Stimulated activated CD4-positive, alpha-beta T cell treated with anti-CD3 and anti-CD28 coated beads, Interleukin-1b, Interleukin-23, amount 100 ng/mL, for 1 hour (primary cell): ENCODE results near the gene AGPAT3.
"Not testable (repeated sequence)": the region's sequence is repeated elsewhere in the genome, so short reads cannot be mapped to it uniquely, and the experiment has no call there.

Experiments used
- DNase-seq, 2 donors: peaks; one replicate each; pipeline ENCODE4 v3.0.0-alpha.2; 2020; ENCODE audit warnings: low read depth in 2 of 2

The AGPAT3 gene

GRCh38 chr21:43882952-43883545 lies 18.0 kb downstream of the AGPAT3 start:
- no peak for DNase-seq

DNA sequence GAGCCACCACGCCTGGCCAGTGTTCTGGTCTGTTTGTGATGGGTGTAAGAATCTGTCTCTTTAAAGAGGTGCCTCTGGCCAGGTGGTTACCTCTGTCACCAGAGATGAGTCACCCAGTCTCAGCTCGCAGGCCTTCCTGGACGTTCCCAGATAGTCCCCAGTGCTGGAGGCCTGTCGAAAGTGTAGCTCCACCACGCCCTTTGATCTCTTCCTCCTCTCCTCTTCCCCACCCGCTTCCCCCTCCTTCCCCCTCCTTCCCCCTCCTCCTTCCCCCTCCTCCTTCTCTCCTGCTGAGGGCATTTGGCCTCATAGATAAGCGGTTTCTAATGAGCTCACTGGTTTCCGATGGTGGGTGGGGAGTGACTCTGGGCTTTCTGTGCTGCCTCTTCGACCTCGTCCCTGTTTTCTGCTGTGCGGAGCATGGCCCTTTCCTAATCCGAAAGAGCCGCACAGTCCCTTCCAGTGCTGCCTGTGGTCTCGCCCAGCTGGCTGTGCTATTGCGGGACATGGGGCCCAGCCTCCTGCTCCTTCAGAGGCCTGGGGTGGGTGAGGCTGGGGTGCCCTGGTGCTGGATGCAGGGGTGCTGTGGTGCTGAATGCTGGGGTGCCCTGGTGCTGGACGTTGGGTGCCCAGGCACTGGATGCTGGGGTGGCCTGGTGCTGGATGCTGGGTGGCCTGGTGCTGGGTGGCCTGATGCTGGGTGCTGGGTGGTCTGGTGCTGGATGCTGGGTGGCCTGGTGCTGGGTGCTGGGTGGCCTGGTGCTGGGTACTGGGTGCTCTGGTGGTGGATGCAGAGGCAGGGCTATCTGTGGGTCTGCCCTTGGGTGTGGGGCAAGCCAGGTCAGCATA lies 19.2 kb downstream of the AGPAT3 start:
- DNase-seq: no peak

DNA sequence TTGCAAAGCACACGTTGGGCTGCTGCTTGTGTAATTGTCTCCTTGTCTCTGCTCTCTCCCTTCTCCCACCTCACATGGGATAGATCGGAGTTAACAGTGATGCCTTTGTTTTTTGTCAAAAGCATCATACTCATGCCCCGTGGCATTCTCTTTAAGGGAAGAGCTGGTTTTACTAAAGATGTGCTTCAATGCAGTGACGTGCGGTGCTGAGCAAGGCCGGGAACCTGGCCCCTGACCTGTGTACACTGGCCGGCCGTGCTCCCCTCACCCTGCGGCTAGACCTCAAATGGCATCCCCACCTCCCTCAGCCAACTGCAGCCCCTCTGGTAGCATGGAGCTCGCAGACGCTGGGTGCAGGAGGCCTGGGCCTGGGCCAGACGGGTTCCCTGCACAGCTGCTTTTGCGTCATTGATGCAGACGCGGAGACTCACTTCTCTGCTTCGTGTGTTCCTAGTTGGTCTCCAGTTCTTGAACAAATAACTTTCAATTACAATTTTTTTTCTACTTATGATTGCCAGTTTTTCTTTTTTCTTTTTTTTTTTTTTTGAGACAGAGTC lies 19.9 kb downstream of the AGPAT3 start:
- DNase-seq: no peak

- no peak for DNase-seq
These were observed 20.7 kb downstream of the AGPAT3 start for GRCh38 chr21:43885721-43886120.

GRCh38 chr21:43886565-43886964 lies 21.5 kb downstream of the AGPAT3 start:
- no peak for DNase-seq

DNA sequence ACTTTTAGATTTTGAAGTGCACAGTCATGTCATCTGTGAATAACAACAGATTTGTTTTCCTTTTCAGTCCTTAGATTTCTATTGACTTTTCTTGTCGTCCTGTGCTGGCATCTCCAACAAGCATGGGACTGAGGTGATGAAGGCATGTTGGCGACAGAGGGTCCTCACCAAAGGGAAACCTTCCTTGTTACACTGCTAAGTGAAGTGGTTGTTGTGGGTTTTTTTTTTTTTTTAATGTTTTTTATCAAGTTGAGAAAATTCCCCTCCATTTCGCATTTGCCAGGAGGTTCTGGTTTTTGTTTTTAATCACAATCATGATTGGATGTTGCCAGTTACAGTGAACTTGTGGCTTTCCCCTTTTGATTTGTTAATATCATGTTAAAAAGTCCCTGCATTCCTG lies 24.0 kb downstream of the AGPAT3 start:
- DNase-seq: no peak

DNA sequence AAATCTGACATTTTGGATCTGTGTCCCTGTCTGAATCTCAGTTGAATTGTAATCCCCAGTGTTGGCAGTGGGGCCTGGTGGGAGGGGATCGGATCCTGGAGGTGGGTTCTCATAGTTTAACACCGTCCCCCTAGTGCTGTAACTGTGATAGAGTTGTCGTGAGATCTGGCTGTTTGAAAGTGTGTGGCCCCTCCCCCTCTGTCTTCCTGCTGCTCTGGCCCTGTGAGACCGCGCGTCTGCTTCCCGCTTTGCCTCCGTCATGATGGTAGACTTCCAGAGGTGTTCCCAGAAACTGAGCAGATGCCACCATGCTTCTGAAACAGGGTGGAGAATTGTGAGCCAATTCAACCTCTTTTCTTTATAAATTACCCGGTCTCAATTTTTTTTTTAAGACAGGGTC lies 25.0 kb downstream of the AGPAT3 start:
- no peak for DNase-seq

DNA sequence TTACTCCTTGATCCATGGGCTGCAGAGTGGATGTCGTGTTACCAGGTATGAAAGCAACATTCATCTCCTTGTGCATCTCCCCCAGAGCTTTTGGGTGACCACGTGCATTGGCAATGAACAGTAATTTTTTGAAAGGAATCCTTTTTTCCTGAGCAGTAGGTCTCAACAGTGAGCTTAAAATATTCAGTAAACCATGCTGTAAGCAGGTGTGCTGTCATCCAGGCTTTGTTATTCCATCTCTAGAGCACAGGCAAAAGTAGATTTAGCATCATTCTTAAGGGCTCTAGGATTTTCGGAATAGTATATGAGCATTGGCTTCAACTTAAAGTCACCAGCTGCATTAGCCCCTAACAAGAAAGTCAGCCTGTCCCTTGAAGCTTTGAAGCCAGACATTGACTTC lies 27.3 kb downstream of the AGPAT3 start:
- DNase-seq: no peak

DNA sequence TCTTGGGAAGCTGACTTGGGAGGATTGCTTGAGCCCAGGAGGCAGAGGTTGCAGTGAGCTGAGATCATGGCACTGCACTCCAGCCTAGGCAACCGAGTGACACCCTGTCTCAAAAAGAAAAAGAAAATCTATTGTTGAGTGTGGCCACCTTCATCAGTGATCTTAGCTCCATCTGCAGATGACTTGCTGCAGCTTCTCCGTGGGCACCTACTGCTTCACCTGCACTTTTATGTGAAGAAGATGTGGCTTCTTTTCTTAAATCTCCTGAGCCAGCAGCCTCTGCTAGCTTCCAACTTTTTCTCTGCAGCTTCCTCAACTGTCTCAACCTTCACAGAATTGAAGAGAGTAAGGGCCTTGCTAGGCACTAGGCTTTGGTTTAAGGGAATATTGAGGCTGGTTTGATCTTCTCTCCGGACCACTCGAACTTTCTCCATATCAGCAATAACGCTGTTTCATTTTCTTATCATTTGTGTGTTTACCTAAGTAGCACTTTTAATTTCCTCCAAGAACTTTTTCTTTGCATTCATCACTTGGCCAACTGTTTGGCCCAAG lies 28.0 kb downstream of the AGPAT3 start:
- DNase-seq: no peak

DNA sequence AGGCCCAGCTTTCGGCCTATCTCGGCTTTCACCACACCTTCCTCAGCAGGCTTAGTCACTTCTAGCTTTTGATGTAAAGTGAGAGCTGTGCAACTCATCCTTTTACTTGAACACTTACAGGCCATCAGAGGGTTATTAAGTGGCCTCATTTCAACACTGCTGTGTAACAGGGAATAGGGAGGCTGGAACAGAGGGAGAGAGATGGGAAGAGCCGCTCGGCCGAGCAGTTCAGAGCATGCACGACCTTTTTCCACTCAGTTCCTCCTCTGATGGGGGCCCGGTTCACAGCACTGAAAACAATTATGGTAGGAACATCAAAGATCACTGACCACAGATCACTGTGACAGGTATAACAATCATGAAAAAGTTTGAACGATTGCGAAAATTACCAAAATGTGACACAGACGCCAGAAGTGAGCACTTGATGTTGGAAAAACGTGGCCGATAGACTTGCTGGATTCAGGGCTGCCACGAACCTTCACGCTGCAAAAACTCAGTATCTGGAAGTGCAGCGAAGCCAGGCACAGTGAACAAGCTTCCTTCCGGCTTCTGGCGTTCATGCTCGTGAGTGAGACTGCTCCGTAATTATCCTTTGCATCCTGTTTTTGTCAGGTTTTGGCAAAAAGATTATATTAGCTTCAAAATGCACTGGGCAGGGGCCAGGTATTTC lies 28.6 kb downstream of the AGPAT3 start:
- DNase-seq: no peak

DNA sequence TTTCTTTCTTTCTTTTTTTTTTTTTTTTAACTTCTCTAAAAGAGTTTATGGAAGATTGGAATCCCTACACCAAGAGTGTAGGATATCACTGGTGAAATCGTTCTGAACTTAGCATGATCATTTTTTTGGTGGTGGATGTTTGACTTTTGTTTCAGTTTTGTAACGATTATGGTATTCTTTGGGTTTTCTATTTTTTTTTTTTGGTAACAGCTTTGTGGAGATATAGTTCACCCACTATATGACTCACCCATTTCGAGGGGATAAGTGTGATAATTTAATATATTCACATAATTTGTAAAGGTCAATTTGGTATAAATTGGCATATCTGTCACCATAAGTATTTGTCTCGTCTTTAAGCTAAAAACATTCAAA lies 29.2 kb downstream of the AGPAT3 start:
- DNase-seq: no peak

- DNase-seq: no peak
These were observed 30.2 kb downstream of the AGPAT3 start for GRCh38 chr21:43895196-43895595.

GRCh38 chr21:43896696-43897299 lies 31.8 kb downstream of the AGPAT3 start:
- DNase-seq: not testable (repeated sequence)

GRCh38 chr21:43899307-43900077 lies 34.5 kb downstream of the AGPAT3 start:
- no peak for DNase-seq

DNA sequence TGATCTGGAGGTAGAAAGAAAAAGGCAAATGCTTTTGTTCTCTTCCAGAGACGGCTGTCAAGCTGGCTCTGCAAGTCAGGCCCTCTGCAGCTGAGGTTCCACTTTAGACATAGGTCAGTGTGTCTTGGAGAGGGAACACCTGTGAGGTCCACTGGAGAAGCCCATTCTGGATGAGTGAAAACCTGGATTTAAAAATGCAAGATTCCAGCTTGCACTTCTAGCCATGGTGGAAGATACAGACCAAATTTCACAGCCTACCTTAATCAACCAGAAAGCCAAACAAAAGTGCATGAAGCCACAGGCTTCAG lies 35.0 kb downstream of the AGPAT3 start:
- no peak for DNase-seq

- no peak for DNase-seq
These were observed 35.7 kb downstream of the AGPAT3 start for GRCh38 chr21:43900690-43901089.

DNA sequence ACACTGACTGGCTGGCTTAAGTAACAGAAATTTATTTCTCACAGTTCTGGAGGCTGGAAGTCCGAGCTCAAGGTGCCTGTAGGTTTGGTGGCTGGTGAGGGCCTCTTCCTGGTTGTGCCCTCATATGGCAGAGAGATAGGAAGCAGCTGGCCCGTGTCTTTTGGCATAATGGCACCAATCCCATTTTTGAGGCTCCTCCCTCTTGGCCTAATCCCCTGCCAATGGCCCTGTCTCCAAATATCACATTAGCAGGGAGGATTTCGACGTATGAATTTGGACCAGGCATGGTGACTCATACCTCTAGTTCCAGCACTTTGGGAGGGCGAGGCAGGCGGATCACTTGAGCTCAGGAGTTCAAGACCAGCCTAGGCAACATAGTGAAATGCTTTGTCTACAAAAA lies 37.4 kb downstream of the AGPAT3 start:
- no peak for DNase-seq

GRCh38 chr21:43903451-43904091 lies 38.5 kb downstream of the AGPAT3 start:
- DNase-seq: no peak

DNA sequence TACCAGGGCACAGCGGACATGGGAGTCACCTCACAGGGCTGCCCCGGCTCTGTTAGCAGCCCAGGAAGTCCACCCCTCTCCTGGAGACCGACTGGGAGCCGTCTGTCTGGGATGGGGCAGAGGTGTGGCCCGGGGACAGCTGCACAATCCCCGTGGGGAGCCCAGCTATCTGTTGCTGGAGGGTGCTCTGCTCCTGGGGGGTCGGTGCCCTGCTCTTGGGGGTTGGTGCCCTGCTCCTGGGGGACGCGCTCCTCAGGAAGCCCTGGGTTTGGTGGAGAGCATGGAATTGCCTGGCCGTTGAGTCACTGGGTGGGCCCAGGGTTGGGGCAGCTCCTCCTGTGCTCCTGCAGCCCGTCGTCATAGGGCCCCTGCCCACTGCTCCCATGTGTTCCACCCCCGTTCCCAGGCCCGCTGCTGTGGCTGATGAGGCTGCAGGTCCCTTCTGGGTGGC lies 39.3 kb downstream of the AGPAT3 start:
- no peak for DNase-seq

DNA sequence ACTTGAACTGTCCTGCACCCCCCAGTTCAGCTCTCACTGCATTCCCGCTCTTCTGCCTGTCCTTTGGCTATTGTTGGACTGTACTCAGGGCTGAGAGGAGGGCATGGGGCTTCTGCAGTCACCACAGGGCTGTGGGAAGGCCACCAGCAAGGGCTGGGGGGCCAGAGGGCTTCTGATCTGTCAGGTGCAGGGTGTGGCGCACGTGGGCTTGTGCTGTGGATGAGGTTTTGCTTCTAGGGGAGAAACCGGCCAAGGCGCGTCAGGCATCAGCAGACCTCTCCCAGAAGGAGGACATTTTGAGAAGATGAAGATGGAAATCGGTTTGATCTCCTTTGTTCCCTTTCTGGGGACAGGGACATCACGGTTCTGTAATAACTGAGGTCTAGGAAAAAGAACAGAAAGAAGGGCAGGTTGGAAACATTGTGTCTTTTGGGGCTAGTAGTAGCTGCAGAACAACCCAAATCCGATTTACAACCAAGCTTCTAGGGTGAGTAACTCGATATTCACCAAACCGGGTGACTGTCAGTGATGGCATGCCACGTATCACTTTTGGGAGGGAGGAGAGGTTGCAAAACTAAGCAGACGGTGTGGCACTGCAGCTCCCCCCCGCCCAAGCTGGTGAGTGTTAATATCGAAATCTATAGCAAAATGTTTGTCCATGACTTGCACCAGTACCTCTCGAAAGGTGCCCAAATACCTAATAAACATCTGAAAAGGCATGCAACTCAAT lies 40.9 kb downstream of the AGPAT3 start:
- DNase-seq: no peak
